ENCODE measurements around the gene COPA. TPM values are rescaled to one million over a fixed set of nuclear protein-coding genes. Genes with fewer than 3 reads are reported as not detected.

COPA gene
- polyA plus RNA-seq, 3 donors: 76.7 to 199 (median 195) TPM

GRCh38 chr1:160244209-160244608 is 98.8 kb downstream of the COPA start:
- no peak for DNase-seq
- Mint-ChIP-seq H3K4me1 (no peaks in the 10 kb centered on the region), H3K36me3 (peaks cover 61 to 62% of the 10 kb centered on the region in 2 donors), H3K27me3 (ENCODE audit: low read depth in 3 of 3) (peaks cover 0 to 2% (median 0%) of the 10 kb centered on the region in 3 donors), H3K27ac (no peak overlapping the region), H3K4me3 (no peak overlapping the region), H3K9me3 (no peaks in the 10 kb centered on the region)
- no peaks in the 10 kb centered on the region for H3K27me3 ChIP-seq (ENCODE audit: control insufficient read depth in 2 of 2, insufficient read depth in 2 of 2, low read length in 2 of 2)
- TF ChIP-seq CTCF (IDR thresholded peaks at IDR 0.05): no peak
- H3K4me3 ChIP-seq (replicated peaks in 1 of 3; ENCODE audit: low read depth in 2 of 3, low read length in 3 of 3): no peak overlapping the region
- peaks cover 50% of the 10 kb centered on the region for H3K79me2 ChIP-seq (ENCODE audit: insufficient read depth, low read length)
- intact Hi-C loops (cut with micrococcal nuclease): no loop called here
- H3K9me3 ChIP-seq (replicated peaks in 1 of 2; ENCODE audit: control insufficient read depth in 1 of 2, insufficient read depth in 1 of 2, low read length in 2 of 2): no peaks in the 10 kb centered on the region
- no peak overlapping the region for H3K9ac ChIP-seq (ENCODE audit: insufficient read depth, low read length, poor library complexity, severe bottlenecking)
- WGBS (ENCODE audit: insufficient coverage): 80% methylated on average over 1 of the region's 1 CpG
- H3K4me2 ChIP-seq (replicated peaks; ENCODE audit: extremely low read depth, low read length, poor library complexity, severe bottlenecking): no peak overlapping the region
- H4K20me1 ChIP-seq (ENCODE audit: insufficient read depth, low read length): peaks cover 63% of the 10 kb centered on the region
- no peak overlapping the region for H3K27ac ChIP-seq (ENCODE audit: low read depth in 1 of 2, low read length in 2 of 2)
- H2AFZ ChIP-seq (ENCODE audit: insufficient read depth, low read depth, low read length, poor library complexity, severe bottlenecking): no peak overlapping the region
- H3K36me3 ChIP-seq (replicated peaks in 1 of 2; ENCODE audit: control insufficient read depth in 1 of 2, insufficient read depth in 2 of 2, low read length in 2 of 2): peaks cover 37 to 62% of the 10 kb centered on the region in 2 donors
- H3K4me1 ChIP-seq (ENCODE audit: control insufficient read depth in 1 of 2, insufficient read depth in 2 of 2, low read length in 2 of 2): no peaks in the 10 kb centered on the region

GRCh38 chr1:160243767-160244166 is 99.3 kb downstream of the COPA start:
- H3K4me3 Mint-ChIP-seq: no peak overlapping the region
- TF ChIP-seq CTCF (IDR thresholded peaks at IDR 0.05): no peak
- H3K27me3 ChIP-seq (ENCODE audit: control insufficient read depth in 2 of 2, insufficient read depth in 2 of 2, low read length in 2 of 2): no peaks in the 10 kb centered on the region
- H3K4me2 ChIP-seq (replicated peaks; ENCODE audit: extremely low read depth, low read length, poor library complexity, severe bottlenecking): no peak overlapping the region
- peak overlapping the region in 1 of 7 donors; percentile 4 for H3K27ac Mint-ChIP-seq
- peaks cover 45% of the 10 kb centered on the region for H3K79me2 ChIP-seq (ENCODE audit: insufficient read depth, low read length)
- H2AFZ ChIP-seq (ENCODE audit: insufficient read depth, low read depth, low read length, poor library complexity, severe bottlenecking): no peak overlapping the region
- H3K9me3 Mint-ChIP-seq: no peaks in the 10 kb centered on the region
- DNase-seq: no peak
- no peaks in the 10 kb centered on the region for H3K4me1 ChIP-seq (ENCODE audit: control insufficient read depth in 1 of 2, insufficient read depth in 2 of 2, low read length in 2 of 2)
- H4K20me1 ChIP-seq (ENCODE audit: insufficient read depth, low read length): peaks cover 63% of the 10 kb centered on the region
- no peaks in the 10 kb centered on the region for H3K4me1 Mint-ChIP-seq
- H3K9me3 ChIP-seq (replicated peaks in 1 of 2; ENCODE audit: control insufficient read depth in 1 of 2, insufficient read depth in 1 of 2, low read length in 2 of 2): no peaks in the 10 kb centered on the region
- H3K4me3 ChIP-seq (replicated peaks in 1 of 3; ENCODE audit: low read depth in 2 of 3, low read length in 3 of 3): no peak overlapping the region
- peaks cover 0 to 2% (median 0%) of the 10 kb centered on the region in 3 donors for H3K27me3 Mint-ChIP-seq (ENCODE audit: low read depth in 3 of 3)
- peaks cover 65 to 66% of the 10 kb centered on the region in 2 donors for H3K36me3 Mint-ChIP-seq
- H3K27ac ChIP-seq (ENCODE audit: low read depth in 1 of 2, low read length in 2 of 2): peak overlapping the region in 1 of 2 donors; percentile 9
- intact Hi-C loops (cut with micrococcal nuclease): no loop called here
- H3K9ac ChIP-seq (ENCODE audit: insufficient read depth, low read length, poor library complexity, severe bottlenecking): no peak overlapping the region
- peaks cover 41 to 66% of the 10 kb centered on the region in 2 donors for H3K36me3 ChIP-seq (replicated peaks in 1 of 2; ENCODE audit: control insufficient read depth in 1 of 2, insufficient read depth in 2 of 2, low read length in 2 of 2)
